Mononuclear cell (primary cell): ENCODE results near the gene CHPT1. TPM values are rescaled to one million over a fixed set of nuclear protein-coding genes. Genes with fewer than 3 reads are reported as not detected.

Source experiments
- H3K27me3 ChIP-seq: 2 replicates; pipeline ENCODE4 v1.6.0; 2011; ENCODE audit warnings: low read length, control low read depth; ENCODE audit not compliant: insufficient read depth
- H3K4me1 ChIP-seq: 2 replicates; pipeline ENCODE4 v1.5.1; 2011; ENCODE audit warnings: mild to moderate bottlenecking, low read length, control low read depth; ENCODE audit not compliant: insufficient read depth
- H3K4me3 ChIP-seq: 2 replicates; pipeline ENCODE4 v1.5.1; 2011; ENCODE audit warnings: mild to moderate bottlenecking, low read length, moderate library complexity
- H3K9me3 ChIP-seq: 2 replicates; pipeline ENCODE4 v1.5.1; 2011; ENCODE audit warnings: low read depth, mild to moderate bottlenecking, control low read depth, low read length
- total RNA-seq: library from RNA; depleted of rRNA; stranded (reverse); fragments of >200 nt; gene quantifications from one replicate; pipeline ENCODE4 v1.2.3, GENCODE V29; 2012

The CHPT1 gene
- total RNA-seq, 1 donor: 33.9 TPM

DNA sequence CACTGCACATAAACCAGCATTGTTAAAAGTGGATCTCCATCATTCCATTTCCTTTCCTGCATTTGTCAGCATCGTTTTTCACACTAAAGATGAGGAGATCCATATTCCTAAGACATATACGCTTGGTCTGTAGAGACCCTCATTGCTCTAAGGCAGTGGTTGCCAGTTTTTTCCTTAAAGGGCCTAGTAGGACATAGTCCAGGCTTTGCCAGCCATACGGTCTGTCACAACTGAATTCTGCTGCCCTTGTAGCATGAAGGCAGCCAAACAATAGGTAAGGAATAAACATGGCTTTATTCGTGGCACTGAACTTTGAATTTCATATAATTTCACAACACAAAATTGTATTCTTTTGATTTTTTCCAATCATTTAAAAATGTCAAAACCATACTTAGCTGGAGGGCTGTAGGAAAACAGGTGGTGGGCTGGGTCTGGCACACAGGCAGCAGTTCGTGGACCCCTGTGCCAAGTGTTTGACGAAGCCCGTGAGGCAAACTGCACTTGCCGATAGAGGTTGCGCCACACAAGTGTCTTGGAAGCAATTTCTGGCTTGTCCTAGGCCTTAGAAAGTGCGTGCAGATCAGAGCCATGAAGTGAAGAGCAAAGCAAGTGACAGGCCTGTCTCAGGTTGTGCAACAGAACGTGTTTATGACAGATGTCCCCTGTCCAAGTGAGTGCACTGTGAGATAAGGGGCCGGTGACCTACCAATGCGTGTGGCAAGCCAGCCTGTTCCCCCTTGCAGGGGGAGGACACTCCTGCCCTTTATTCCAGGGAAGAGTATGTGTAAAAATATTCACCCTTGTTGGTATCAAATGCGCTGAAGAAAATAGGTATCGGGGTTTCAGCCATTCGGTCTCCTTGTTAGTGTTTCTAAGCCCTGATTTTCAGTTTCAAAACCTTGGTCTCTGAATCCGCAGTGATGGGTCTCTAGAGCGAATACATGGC, 916 bp upstream of the CHPT1 start:
- no peaks in the 10 kb centered on the region for H3K9me3 ChIP-seq
- no peaks in the 10 kb centered on the region for H3K27me3 ChIP-seq
- H3K4me3 ChIP-seq: peak overlapping the region; percentile 68
- peaks cover 36% of the 10 kb centered on the region for H3K4me1 ChIP-seq

DNA sequence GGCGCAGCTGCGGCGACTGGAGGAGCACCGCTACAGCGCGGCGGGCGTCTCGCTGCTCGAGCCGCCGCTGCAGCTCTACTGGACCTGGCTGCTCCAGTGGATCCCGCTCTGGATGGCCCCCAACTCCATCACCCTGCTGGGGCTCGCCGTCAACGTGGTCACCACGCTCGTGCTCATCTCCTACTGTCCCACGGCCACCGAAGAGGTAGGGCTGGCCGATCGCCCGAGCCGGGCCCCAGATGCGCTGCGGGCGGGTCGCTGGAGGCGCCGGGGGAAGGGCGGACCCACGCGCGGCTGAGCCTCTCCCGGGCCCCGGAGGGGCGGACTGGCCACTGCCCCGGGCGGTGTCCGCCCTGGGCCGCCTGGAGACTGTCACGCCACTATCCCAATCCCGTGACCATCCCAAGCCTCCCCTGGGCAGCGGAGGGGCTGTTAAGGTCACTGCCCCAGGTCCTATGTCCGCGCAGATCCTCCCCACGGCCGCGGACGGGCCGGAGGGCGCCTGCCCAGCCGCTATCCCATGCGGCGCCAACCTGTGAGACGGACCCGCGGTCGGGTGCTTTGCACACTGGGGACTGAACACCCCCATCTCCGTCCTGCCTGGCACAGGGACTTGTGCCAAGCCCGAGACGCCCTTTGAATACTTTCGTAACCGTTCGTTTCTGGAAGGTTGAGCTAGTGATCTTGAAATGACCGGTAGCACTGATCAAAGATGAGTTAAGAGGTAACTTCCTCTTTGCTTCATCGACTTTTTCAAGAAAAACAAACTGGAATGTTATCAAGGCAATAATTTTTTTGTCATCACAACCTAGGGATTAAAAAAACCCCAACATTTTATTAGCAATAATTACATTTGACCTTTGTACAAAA, 725 bp downstream of the CHPT1 start:
- Histone ChIP-seq H3K9me3 (no peaks in the 10 kb centered on the region), H3K4me3 (peak overlapping the region; percentile 68), H3K4me1 (peaks cover 42% of the 10 kb centered on the region), H3K27me3 (no peaks in the 10 kb centered on the region)

DNA sequence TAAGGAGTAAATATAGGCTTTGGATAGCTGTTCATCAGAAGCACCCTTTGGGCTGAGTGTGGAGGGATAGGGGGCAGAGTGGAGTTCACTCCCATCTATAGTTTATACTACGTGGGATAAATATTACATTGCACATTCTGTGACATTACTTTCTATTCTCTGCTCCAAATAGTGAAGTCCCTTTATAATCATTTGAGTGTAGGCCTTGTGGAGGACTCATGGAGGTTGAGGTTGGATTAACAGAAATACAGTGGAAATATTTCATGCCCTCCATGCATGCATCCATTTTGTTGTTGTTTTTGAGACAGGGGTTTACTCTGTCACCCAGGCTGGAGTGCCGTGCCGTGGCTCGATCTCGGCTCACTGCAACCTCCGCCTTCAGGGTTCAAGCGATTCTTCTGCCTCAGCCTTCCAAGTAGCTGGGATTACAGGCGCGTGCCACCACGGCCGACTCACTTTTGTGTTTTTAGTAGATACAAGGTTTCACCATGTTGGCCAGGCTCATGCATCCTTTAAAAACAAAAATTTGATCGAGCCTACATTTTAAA, 1.4 kb downstream of the CHPT1 start:
- Histone ChIP-seq H3K27me3 (no peaks in the 10 kb centered on the region), H3K4me3 (peak overlapping the region; percentile 68), H3K9me3 (no peaks in the 10 kb centered on the region), H3K4me1 (peaks cover 46% of the 10 kb centered on the region)

DNA sequence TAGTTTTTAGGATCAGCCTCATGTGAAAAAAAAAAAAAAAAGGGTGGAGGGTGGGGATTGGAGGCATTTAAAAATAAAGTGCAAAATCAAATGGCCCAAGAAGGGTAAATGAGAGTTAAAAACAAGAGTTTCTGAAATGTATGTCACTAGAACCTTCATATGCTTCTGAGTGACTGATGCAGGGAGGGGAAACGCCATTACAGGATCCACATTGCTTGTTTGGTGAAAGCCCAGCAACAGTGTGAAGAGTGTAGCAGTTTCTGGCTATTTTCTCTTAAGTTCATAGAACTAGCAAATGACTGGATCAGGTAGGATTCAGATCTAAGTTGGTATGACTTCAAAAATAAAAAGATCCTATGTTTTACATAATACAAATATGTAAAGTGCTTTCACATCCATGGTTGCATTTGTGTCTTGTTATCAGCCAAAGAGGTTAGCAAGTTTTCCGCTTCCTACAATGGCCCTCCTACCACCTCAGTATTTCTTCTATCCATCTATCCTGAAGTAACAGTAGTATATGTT, 2.9 kb downstream of the CHPT1 start:
- peaks cover 46% of the 10 kb centered on the region for H3K4me1 ChIP-seq
- no peaks in the 10 kb centered on the region for H3K27me3 ChIP-seq
- H3K9me3 ChIP-seq: no peaks in the 10 kb centered on the region
- no peak overlapping the region for H3K4me3 ChIP-seq

DNA sequence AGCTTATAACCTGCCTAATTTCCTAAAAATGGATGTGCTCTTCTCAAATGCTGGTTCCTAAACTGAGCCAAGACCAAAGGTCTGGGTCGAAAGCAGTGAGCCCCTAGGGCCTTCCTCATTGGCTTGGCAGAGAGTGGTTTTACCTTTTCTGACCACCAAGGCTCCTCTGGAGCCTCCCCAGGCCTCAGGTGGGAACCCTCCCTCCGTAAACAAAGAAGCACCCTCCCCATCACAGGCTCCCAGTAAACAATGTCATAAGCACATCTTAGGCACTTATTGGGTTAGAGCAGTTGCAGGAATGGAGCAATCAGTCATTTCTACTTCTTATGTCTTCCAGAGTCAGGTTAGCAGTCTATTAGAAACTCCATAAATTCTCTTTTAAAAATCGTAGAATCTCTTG, 6.0 kb downstream of the CHPT1 start:
- Histone ChIP-seq H3K9me3 (no peaks in the 10 kb centered on the region), H3K4me1 (peaks cover 31% of the 10 kb centered on the region), H3K4me3 (no peak overlapping the region), H3K27me3 (no peaks in the 10 kb centered on the region)

DNA sequence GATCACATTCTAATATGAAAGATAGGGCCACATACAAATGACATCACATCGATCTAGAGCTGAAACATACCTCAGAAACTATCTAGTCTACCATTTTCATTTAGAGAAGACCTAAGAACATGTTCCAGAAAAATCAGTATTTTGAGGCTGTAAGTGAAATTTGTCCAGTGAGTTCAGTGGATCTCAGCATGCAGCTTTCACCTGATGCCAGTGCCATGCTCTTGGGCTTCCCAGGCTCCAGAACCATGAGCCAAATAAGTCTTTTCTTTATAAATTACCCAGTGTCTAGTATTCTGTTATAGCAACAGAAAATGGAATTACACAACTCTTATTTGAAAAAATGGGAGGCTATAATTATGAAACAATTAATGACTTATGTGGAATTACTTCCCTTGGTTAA, 9.0 kb downstream of the CHPT1 start:
- Histone ChIP-seq H3K9me3 (no peaks in the 10 kb centered on the region), H3K27me3 (no peaks in the 10 kb centered on the region), H3K4me3 (no peak overlapping the region), H3K4me1 (peaks cover 24% of the 10 kb centered on the region)

DNA sequence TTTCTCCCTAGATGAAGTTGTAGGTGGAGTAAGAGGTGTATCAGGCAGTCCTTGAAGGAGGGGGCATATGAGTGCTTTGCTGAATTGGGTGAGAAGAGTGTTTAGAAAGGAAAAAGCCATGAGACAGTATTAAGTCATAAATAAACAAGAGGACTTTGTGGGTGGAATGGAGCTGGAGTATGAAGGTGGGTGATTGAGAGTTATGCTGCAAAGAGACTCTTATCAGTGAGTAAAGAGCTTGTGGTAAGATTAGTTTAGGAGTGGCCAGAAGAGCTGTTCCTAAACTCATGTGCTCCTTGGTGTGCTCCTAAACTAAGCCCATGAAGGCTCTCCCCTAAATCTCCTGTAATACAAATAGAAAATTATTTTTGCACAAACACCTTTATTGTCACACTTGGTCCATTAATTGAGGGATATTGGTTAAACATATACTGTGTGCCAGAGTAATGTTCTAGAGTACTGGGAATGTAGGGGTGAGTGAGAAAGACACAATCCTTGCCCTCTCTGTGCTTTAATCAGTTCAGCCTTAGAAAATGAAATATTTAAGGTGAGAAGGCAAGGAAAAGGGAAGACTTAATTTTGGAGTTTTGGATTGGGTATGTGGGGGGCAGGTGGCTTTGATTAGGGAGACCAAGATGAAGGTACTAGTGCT, 9.8 kb downstream of the CHPT1 start:
- H3K4me3 ChIP-seq: no peak overlapping the region
- no peaks in the 10 kb centered on the region for H3K9me3 ChIP-seq
- H3K4me1 ChIP-seq: peaks cover 24% of the 10 kb centered on the region
- no peaks in the 10 kb centered on the region for H3K27me3 ChIP-seq

DNA sequence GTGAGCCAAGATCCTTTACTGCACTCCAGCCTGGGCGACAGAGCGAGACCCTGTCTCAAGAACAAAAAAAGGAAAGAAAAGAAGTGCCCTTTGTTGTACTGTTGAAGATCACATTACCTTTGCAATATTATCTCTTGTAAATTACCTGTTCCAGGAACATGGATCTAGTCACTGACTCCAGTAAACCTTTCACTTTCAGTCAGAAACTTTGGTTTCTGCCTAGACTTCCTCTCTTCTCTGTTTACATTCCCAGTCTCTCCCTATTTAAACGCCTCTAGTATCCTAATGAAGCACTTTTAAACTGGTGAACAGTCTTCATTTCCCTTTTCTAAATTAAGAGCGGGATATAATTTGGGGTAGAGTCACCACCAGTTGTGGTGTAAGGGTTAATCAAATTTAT, 12.8 kb downstream of the CHPT1 start:
- no peak overlapping the region for H3K4me3 ChIP-seq
- H3K27me3 ChIP-seq: no peaks in the 10 kb centered on the region
- H3K4me1 ChIP-seq: peaks cover 20% of the 10 kb centered on the region
- H3K9me3 ChIP-seq: no peaks in the 10 kb centered on the region

DNA sequence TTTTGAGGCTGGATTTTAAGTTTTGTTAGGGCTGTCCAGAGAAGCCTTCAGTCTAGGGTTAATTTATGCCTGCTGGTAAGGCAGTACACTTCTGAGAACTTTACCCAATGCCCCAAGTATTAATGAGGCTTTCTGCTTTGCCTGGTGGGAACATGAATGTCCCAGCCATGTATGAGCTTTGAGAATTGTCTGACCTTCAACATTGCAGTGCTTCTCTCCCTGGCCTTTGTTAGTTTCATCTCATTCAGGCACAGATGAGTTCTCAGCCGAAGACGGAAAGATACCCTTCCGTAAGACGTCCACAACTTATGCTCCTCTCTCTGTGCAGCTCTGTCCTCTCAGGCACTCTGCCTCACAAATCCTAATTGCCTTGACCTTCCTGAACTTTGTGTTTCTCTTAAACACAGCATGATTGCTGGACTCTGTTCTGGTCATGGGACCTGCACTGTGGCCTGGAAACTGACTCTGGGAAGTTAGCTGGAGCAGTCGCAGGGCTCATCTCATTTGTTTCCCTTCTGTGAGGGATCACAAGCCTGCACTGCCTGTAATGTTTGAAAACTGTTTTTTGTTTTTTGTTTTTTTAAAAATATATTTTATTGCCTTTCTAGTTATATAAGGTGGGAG, 15.7 kb downstream of the CHPT1 start:
- Histone ChIP-seq H3K9me3 (no peaks in the 10 kb centered on the region), H3K27me3 (no peaks in the 10 kb centered on the region), H3K4me3 (no peak overlapping the region), H3K4me1 (peaks cover 21% of the 10 kb centered on the region)

DNA sequence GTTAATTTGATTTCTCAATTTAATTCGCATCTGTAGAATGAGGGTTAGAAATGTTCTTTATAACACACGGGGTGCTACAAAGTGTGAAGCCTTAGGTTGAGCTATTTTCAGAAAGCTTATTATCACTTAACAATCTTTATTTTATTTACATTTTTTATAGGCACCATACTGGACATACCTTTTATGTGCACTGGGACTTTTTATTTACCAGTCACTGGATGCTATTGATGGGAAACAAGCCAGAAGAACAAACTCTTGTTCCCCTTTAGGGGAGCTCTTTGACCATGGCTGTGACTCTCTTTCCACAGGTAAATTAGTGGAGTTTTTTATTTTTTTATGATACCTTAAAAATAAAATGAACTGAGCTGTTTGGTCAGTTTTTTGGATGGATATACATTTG, 16.5 kb downstream of the CHPT1 start:
- Histone ChIP-seq H3K9me3 (no peaks in the 10 kb centered on the region), H3K4me3 (no peak overlapping the region), H3K4me1 (peaks cover 21% of the 10 kb centered on the region), H3K27me3 (no peaks in the 10 kb centered on the region)

DNA sequence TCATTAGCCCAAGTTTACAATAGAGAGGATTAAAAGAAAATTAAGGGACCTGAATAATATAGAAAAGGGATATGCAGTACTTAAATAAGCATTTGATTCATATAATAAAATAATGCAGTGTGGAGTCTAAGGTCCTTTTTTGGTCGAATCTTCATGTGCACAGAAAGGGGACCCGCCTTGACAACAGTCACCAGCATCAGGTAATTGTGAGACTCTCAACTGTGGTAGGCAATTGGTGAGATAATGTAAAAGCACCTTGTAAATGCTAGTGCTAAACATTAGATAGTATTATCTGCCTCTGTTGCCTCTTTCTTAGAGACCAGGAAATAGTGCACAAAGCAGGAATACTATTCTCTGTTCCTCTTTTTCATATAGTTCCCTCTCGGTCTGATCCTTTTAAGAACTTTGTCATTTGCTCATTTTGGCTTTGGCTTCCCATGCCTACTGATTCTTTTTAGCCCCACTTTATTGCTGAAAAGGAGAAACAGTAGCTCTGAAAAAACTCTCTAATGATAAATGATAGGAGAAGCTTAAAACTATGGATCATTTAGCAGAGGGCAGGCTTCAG, 17.5 kb downstream of the CHPT1 start:
- no peaks in the 10 kb centered on the region for H3K9me3 ChIP-seq

DNA sequence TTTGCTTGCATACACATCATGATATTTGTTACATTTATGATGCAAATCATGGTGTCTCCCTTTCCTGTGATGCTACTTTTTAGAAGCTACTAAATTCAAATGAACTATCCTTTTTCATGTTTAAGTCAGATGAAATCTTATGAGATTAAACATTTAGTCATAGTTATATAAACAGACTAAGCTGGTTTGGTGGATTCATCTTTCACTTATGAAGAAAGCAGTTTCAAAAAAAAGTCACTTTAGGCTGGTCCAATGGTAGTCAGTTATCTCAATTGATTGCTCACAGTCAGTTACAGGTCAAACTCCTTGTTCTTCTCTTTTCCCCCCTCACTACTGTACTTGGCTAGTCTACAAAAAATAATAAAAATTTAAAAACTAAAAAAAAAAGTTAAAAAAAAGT, 22.1 kb downstream of the CHPT1 start:
- no peaks in the 10 kb centered on the region for H3K9me3 ChIP-seq
- H3K27me3 ChIP-seq: no peaks in the 10 kb centered on the region
- H3K4me3 ChIP-seq: no peak overlapping the region
- H3K4me1 ChIP-seq: peaks cover 7% of the 10 kb centered on the region

More for the DNA sequence above, 17.5 kb downstream of the CHPT1 start:
- Histone ChIP-seq H3K27me3 (no peaks in the 10 kb centered on the region), H3K4me3 (no peak overlapping the region), H3K4me1 (peaks cover 12% of the 10 kb centered on the region)

DNA sequence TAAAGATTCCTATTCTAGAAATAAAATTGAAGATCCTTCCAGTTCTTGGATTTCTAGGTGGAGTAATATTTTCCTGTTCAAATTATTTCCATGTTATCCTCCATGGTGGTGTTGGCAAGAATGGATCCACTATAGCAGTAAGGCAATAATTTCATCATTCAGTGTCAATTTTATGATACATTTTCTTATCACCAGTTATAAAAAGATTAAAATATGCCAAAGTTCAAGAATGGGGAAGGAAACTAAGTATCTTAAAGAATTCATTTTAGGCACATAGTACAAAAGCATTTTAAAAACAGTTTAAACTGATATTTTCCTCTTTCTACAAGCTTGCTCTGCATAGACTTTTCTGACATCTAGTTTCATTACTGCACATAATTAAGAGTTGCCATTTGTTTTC, 22.7 kb downstream of the CHPT1 start:
- H3K9me3 ChIP-seq: no peaks in the 10 kb centered on the region
- H3K27me3 ChIP-seq: no peaks in the 10 kb centered on the region
- no peak overlapping the region for H3K4me3 ChIP-seq
- peaks cover 3% of the 10 kb centered on the region for H3K4me1 ChIP-seq

DNA sequence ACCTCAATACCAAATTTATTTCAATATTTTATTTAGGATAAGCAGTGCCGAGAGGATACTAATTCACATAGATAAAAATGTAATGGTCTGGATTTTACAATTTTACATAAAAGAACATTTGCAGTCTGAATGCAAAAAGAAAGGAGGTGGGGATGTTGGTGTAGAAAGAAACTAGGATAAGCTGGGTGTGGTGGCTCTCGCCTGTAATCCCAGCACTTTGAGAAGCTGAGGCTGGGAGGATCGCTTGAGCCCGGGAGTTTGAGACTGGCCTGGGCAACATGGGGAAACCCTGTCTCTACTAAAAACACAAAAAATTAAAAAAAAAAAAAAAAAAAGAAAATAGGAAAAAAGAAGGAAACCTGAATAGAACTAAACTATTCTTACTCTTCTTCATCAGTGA, 25.0 kb downstream of the CHPT1 start:
- H3K27me3 ChIP-seq: no peaks in the 10 kb centered on the region
- no peaks in the 10 kb centered on the region for H3K4me1 ChIP-seq
- H3K9me3 ChIP-seq: no peaks in the 10 kb centered on the region
- no peak overlapping the region for H3K4me3 ChIP-seq
